Measurements from ENCODE around the gene OSBP. TPM values are rescaled to one million over a fixed set of nuclear protein-coding genes. Genes with fewer than 3 reads are reported as not detected.

OSBP gene
- total and polyA plus RNA-seq, 9 of the 15 experiments (the other 6 are each of a cell fraction or from before 2014, with no cell fraction given), result 11.7 to 49.0 (median 28.7) TPM

DNA sequence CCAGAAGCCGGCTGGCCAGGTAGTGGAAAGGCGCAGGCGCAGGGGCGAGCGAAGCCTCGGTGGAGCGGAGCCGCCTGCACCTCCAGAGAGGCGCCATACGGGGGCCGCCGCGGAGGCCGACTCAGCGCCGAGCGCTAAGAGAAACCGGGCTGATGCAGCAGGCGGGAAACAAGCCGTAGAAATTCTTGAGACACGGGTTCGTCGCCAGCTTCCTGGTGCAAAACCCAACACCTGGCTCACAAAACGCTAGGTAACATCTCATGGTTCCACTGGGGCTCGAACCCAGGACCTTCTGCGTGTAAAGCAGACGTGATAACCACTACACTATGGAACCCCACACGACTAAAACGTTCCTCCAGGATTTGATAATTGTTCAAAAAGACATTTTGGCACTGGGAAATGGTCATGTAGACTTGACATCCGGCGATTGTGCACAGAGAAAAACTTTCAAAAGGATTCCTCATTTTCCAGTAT, 65.2 kb downstream of the OSBP start (continued):
- peak; percentile 70; the same call in 1 of the 2 replicates for TF ChIP-seq SMAD4 (CRISPR knock-in tag; conservative IDR thresholded peaks at IDR 0.05)
- TF ChIP-seq SMC3 (conservative IDR thresholded peaks at IDR 0.05; ENCODE audit: insufficient read depth, low read depth, low read length), result no peak
- no peak for TF ChIP-seq ZBED1 (IDR thresholded peaks at IDR 0.05)
- TF ChIP-seq ZNF41 (CRISPR knock-in tag; conservative IDR thresholded peaks at IDR 0.05), result no peak
- TF ChIP-seq RB1 (IDR thresholded peaks at IDR 0.05; ENCODE audit: low read depth), result no peak
- TF ChIP-seq PTRF (tag; IDR thresholded peaks at IDR 0.05), result no peak
- TF ChIP-seq BACH1 (tag; IDR thresholded peaks at IDR 0.05), result no peak
- TF ChIP-seq SIN3A (IDR thresholded peaks at IDR 0.05; ENCODE audit: borderline replicate concordance in 2 of 2, control insufficient read depth in 1 of 2, low read depth in 2 of 2, low read length in 2 of 2), result peak in 1 of 2 experiments; percentile 54; a peak in 2 of 4 replicates
- TF ChIP-seq, protein P1, sequence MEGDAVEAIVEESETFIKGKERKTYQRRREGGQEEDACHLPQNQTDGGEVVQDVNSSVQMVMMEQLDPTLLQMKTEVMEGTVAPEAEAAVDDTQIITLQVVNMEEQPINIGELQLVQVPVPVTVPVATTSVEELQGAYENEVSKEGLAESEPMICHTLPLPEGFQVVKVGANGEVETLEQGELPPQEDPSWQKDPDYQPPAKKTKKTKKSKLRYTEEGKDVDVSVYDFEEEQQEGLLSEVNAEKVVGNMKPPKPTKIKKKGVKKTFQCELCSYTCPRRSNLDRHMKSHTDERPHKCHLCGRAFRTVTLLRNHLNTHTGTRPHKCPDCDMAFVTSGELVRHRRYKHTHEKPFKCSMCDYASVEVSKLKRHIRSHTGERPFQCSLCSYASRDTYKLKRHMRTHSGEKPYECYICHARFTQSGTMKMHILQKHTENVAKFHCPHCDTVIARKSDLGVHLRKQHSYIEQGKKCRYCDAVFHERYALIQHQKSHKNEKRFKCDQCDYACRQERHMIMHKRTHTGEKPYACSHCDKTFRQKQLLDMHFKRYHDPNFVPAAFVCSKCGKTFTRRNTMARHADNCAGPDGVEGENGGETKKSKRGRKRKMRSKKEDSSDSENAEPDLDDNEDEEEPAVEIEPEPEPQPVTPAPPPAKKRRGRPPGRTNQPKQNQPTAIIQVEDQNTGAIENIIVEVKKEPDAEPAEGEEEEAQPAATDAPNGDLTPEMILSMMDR (IDR thresholded peaks at IDR 0.05 in 2 of 3, conservative IDR thresholded peaks at IDR 0.05 in 1 of 3; ENCODE audit: insufficient read depth in 2 of 3, low read depth in 1 of 3, low read length in 3 of 3), result peak; percentile 59 to 70 (median 62)
- TF ChIP-seq, protein P2, sequence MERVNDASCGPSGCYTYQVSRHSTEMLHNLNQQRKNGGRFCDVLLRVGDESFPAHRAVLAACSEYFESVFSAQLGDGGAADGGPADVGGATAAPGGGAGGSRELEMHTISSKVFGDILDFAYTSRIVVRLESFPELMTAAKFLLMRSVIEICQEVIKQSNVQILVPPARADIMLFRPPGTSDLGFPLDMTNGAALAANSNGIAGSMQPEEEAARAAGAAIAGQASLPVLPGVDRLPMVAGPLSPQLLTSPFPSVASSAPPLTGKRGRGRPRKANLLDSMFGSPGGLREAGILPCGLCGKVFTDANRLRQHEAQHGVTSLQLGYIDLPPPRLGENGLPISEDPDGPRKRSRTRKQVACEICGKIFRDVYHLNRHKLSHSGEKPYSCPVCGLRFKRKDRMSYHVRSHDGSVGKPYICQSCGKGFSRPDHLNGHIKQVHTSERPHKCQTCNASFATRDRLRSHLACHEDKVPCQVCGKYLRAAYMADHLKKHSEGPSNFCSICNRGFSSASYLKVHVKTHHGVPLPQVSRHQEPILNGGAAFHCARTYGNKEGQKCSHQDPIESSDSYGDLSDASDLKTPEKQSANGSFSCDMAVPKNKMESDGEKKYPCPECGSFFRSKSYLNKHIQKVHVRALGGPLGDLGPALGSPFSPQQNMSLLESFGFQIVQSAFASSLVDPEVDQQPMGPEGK (CRISPR knock-in tag; IDR thresholded peaks at IDR 0.05; ENCODE audit: borderline replicate concordance), result no peak
- TF ChIP-seq, protein P3, sequence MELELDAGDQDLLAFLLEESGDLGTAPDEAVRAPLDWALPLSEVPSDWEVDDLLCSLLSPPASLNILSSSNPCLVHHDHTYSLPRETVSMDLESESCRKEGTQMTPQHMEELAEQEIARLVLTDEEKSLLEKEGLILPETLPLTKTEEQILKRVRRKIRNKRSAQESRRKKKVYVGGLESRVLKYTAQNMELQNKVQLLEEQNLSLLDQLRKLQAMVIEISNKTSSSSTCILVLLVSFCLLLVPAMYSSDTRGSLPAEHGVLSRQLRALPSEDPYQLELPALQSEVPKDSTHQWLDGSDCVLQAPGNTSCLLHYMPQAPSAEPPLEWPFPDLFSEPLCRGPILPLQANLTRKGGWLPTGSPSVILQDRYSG (tag; conservative IDR thresholded peaks at IDR 0.05; ENCODE audit: low read depth), result no peak
- no peak for TF ChIP-seq NR2C1 (IDR thresholded peaks at IDR 0.05)
- TF ChIP-seq NR2C1 (tag; IDR thresholded peaks at IDR 0.05), result no peak
- no peak for TF ChIP-seq RBM34 (IDR thresholded peaks at IDR 0.05; ENCODE audit: borderline replicate concordance, insufficient read depth, low read length)
- TF ChIP-seq CEBPB (tag; IDR thresholded peaks at IDR 0.05), result no peak
- TF ChIP-seq ARID1B (IDR thresholded peaks at IDR 0.05), result 0 out of 2 replicates have a peak, but pooled peaks have one; percentile 19
- TF ChIP-seq CBX5 (IDR thresholded peaks at IDR 0.05; ENCODE audit: borderline replicate concordance, low read depth), result no peak
- no peak; the same call in 1 of the 2 replicates for TF ChIP-seq MYBL2 (IDR thresholded peaks at IDR 0.05; ENCODE audit: low read depth)
- no peak for TF ChIP-seq MYBL2 (CRISPR knock-in tag; IDR thresholded peaks at IDR 0.05; ENCODE audit: borderline replicate concordance)
- peak; percentile 74; the same call in 1 of the 2 replicates for TF ChIP-seq GABPB1 (CRISPR knock-in tag; IDR thresholded peaks at IDR 0.05)
- TF ChIP-seq, protein P4, sequence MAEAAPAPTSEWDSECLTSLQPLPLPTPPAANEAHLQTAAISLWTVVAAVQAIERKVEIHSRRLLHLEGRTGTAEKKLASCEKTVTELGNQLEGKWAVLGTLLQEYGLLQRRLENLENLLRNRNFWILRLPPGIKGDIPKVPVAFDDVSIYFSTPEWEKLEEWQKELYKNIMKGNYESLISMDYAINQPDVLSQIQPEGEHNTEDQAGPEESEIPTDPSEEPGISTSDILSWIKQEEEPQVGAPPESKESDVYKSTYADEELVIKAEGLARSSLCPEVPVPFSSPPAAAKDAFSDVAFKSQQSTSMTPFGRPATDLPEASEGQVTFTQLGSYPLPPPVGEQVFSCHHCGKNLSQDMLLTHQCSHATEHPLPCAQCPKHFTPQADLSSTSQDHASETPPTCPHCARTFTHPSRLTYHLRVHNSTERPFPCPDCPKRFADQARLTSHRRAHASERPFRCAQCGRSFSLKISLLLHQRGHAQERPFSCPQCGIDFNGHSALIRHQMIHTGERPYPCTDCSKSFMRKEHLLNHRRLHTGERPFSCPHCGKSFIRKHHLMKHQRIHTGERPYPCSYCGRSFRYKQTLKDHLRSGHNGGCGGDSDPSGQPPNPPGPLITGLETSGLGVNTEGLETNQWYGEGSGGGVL (CRISPR knock-in tag; IDR thresholded peaks at IDR 0.05), result no peak
- TF ChIP-seq SMARCB1 (IDR thresholded peaks at IDR 0.05; ENCODE audit: insufficient read length, low read depth), result no peak
- peak; percentile 91 for TF ChIP-seq RBFOX2 (IDR thresholded peaks at IDR 0.05; ENCODE audit: low read depth, low read length)

Measured in K562 (cell line).